NCI-H82 treated with DMSO at 0.1 percent for 48 hours (cell line): Measurements from ENCODE around the gene MEMO1.
"Not testable (repeated sequence)": the region's sequence is repeated elsewhere in the genome, so short reads cannot be mapped to it uniquely, and the experiment has no call there.

ENCODE experiments used
- DNase-seq: peaks from one replicate; lab custom pipeline; 2025; ENCODE audit not compliant: unreplicated experiment; lab: John Stamatoyannopoulos, UW

The MEMO1 gene

DNA sequence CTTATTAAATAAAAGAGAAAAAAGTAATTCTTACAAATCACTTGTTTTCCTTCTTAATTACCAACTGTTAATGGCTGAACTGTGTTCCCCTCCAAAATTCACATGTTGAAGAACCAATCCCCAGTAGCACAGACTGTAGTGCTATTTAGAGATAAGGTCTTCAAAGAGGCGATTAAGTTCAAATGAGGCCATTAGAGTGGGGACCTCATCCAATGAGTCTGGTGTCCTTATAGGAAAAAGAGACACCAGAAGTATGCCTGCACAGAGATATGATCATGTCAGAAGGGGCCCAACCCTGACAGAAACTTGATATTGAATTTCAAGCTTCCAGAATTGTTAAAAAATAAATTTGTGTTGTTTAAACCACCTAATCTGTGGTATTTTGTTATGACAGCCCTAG lies 89.8 kb downstream of the MEMO1 start:
- DNase-seq: no peak

DNA sequence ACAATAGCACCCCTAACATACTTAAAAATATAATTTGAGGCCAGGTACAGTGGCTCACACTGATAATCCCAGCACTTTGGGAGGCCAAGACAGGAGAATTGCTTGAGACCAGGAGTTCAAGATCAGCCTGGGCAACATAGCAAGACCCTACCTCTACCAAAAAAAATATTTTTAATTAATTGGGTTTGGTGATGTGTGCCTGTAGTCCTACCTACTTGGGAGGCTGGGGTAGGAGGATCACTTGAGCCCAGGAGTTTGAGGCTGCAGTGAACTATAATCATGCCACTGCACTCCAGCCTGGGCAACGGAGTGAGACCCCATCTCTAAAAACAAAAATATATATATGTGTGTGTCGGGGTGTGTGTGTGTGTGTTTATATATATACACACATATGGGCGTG lies 91.3 kb downstream of the MEMO1 start:
- DNase-seq: no peak

DNA sequence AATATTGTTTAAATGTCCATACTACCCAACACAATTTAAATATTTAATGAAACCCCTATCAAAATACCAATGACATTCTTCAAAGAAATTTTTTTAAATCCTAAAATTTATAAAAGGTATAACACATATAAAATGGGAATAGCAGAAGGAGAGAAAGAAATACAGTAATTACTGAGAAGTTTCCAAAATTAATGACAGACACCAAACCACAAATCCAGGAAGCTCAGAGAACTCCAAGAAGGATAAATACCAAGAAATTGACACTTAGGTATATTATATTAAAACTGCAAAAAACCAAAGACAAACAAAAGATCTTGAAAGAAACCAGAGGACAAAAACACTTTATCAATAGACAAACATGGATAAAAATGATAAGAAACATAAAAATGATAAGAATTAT lies 101.1 kb downstream of the MEMO1 start:
- no peak for DNase-seq

DNA sequence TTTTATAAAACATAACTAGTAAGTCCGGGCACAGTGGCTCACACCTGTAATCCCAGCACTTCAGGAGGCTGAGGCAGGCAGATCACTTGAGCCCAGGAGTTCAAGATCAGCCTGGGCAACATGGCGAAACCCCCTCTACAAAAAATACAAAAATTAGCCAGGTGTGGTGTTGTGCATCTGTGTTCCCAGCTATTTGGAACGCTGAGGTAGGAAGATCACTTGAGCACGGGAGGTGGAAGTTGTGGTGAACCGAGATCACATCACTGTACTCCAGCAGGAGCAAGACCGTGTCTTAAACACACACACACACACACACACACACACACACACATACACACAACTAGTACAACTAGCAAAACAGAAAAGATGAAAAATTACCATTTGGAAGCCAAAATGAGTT lies 103.3 kb downstream of the MEMO1 start:
- not testable (repeated sequence) for DNase-seq

DNA sequence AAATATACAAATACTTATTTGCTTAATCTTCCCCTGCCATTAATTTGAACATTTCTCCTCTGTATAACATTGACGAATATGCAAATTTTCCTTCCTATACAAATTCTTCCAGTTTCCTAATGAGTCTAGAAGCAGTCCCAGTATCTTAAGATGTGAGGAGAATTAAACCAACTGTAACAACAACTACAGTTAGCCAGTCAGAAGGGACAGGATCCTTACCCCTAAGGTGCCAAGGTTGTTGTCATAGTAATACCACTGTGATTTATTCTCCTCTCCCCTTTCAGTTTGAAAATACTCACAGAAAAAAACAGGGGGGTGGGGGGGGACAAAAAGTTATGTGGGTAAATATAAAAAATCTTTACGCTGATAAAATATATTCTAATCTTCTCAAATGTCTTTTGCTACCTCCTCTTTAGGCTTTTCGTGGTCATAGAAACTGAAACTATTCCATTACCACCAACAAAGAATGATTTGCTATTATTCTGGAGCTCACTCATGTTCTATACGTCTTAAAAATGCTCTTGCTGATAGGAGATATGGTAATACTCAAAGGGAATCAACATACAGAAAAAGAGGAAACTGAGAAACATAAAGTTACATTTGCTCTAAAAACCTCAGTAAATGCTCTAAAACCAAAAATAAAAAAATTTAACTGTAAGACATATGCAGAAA lies 107.6 kb downstream of the MEMO1 start:
- no peak for DNase-seq

DNA sequence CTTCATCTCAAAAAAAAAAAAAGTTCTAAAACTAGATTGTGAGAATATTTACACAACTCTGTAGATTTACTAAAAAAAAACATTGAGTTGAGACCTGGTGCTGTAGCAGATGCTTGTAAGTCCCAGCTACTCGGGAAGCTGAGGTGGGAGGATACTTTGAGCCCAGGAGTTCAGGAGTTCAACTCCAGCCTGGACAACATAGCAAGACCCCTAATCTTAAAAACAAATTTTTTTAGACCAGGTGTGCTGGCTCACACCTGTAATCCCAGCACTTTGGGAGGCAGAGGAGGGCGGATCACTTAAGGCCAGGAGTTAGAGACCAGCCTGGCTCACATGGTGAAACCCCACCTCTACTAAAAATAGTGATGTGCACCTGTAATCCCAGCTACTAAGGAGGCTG lies 108.9 kb downstream of the MEMO1 start:
- no peak for DNase-seq

DNA sequence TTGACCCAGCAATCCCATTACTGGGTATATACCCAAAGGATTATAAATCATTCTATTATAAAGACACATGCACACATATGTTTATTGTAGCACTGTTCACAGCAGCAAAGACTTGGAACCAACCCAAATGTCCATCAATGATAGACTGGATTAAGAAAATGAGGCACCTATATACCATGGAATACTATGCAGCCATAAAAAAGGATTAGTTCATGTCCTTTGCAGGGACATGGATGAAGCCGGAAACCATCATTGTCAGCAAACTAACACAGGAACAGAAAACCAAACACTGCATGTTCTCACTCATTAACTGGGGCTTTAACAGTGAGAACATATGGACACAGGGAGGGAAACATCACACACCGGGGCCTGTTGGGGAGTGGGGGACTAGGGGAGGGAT lies 110.7 kb downstream of the MEMO1 start:
- DNase-seq: not testable (repeated sequence)

DNA sequence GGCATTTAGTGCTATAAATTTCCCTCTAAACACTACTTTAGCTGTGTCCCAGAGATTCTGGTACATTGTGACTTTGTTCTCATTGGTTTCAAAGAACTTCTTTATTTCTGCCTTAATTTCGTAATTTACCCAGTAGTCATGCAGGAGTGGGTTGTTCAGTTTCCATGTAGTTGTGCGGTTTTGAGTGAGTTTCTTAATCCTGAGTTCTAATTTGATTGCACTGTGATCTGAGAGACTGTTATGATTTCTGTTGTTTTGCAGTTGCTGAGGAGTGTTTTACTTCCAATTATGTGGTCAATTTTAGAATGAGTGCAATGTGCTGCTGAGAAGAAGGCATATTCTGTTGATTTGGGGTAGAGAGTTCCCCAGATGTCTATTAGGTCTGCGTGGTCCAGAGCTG lies 112.5 kb downstream of the MEMO1 start:
- not testable (repeated sequence) for DNase-seq

DNA sequence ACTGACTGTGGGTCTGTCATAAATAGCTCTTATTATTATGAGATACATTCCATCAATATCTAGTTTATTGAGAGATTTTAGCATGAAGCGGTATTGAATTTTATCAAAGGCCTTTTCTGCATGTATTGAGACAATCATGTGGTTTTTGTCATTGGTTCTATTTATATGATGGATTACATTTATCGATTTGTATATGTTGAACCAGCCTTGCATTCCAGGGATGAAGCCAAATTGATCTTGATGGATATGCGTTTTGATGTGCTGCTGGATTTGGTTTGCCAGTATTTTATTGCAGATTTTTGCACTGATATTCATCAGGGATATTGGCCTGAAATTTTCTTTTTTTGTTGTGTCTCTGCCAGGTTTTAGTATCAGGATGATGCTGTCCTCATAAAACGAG lies 113.5 kb downstream of the MEMO1 start:
- DNase-seq: not testable (repeated sequence)

DNA sequence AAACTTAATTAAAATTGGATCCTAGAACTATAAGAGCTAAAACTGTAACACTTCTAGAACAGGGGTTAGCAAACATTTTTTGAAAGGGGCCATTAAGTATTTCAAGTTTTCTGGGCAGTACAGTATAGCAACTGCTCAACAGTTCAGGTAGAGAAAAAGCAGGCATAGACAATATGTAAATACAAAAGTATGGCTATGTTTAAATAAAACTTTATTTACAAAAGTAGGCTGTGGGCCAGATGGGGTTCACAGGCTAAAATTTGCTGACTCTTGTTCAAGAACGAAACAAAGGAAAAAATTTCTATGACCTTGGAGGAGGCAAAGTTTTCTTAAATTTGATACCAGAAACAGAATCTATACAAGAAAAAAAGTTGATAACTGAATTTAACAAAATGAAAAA lies 114.5 kb downstream of the MEMO1 start:
- no peak for DNase-seq

DNA sequence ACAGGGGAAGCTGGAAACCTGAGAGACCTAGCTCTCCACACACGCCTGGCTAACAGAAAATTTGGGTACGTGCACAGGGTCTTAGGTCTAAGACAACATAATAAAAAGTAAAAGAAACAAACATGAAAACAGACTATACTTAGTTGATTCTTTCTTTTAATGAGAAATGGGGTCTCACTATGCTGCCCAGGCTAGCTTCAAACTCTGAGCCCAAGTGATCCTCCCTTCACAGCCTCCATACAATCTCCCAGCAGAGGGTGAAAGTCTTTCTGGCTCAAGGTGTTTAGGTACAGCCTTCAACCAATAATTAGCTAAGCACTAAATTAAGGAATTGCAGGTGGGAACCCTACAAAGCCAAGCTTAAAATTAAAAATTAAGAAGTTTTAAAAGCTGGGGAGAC lies 116.2 kb downstream of the MEMO1 start:
- no peak for DNase-seq

DNA sequence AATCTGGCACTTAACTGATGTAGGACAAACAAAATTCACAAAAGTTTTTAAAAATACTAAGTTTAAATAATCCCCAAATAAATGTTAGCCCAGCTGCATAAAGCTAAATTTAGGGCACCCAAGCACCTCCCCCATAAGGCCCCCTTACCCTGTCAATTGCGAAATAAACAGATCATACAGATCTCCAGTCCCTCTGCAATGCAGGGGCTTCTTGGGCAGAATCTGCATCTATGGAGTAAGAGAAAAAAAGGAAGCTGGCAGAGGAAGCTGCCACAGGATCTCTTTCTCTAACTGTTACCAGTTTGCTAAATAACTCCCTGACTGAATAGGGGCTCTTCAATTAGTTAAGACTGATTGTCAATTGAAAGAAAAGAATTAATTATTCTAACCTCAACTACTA lies 117.7 kb downstream of the MEMO1 start:
- DNase-seq: no peak

DNA sequence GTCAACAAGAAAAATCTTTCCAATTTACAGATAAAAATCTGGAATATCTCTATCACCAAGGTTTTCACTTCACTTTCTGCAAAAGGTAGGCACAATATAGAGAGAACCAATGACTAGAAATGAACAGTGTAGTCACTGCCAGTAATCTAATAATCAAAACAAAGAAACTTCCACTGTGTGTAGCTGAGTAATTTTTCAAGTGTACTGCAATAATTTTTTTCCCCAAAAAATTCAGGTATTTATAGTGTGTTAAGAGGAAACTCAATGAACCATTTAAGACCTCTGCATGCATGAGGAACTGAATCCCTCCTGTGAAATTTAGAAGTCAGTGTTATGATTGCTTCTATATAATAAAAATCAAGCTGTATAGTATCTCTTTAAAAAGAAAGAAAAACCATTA lies 121.8 kb downstream of the MEMO1 start:
- no peak for DNase-seq

DNA sequence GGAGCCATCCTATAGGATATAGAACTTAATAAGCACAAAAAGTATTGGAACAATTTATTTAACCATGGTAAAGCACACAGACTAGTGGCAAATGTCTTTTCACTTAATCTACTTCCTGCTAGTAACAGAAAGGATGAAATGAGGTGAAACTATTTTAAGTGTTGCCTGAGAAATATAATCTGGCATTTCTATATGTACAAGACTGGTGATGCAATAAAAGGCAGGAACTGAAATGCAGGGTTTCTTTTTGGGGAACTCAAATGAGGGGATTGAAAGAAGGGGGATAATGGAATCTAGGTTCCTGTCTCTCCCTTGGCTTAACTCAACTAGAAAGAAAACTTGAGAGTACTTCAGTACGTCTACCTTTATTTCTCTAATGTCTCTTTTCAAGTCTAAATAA lies 122.3 kb downstream of the MEMO1 start:
- DNase-seq: no peak

DNA sequence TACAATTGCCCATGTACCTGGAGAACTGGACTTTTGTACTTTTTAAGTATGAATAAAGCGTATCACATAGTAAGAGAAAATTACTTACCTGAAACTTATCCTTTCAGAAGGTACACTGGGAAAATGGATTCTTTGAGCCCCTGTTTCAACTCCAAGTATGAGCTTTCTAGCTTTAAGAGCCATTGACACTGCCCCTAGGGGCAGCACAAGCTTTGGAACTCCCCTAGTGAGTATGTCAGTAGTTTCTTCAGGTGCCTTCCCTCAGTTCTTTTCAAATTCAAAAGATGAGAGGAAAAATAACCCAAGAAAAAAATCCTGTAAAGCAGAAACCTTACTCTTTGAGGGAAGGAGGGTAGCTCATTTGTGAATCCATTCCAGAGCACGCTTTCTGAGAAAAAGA lies 124.1 kb downstream of the MEMO1 start:
- no peak for DNase-seq

DNA sequence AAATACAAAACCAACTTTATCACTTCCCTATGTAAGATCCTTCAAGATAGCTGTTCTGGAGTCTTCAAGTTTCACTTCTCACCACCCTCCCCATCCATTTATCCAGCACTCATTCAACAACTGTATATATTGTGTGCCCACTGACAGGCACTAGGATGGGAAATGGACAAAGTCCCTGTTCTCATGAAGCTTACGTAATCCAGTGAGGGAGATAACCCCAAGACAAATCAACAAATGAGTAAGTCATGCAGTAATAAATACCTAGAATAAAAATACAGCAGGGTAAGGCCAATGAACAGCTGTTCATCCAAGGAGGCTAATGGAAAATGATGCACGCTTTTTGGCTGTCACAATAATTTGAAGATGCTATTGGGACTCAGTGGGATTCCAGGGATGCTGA lies 133.8 kb downstream of the MEMO1 start:
- no peak for DNase-seq

DNA sequence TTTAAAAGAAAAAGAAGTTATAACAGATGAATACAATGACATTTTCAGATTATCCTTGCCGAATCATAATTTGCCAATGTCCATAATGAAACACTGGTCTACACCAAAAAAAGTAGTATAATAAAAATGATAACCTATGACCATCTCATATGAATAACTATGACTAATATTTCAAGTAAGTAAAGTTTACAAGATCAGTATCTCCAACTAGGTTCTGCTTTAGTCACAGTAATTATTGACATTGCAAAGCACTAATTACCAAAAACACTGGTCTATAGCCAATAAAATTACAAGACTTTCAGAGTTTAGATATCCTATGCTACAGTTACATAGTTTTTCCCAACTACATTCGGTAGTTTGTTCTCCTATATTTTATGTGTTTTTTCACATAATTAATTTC lies 136.7 kb downstream of the MEMO1 start:
- DNase-seq: no peak

DNA sequence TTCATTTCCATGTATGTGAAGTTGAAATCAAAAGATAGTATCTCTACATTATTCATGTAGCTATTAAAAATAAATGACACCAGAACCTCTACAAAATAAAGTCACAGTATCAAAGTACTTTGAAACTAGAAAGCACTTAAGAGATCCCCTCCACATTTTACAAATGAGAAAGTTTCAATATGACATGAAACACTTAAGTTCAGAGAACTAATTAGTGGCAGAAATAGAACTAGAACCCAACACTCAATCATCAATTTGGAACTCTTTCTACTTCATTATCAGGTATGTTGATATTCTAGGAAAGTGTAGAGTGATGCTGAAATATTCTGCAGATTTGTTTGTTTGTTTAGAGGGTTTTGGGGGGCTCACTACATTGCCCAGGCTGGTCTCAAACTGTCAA lies 145.6 kb downstream of the MEMO1 start:
- DNase-seq: no peak

DNA sequence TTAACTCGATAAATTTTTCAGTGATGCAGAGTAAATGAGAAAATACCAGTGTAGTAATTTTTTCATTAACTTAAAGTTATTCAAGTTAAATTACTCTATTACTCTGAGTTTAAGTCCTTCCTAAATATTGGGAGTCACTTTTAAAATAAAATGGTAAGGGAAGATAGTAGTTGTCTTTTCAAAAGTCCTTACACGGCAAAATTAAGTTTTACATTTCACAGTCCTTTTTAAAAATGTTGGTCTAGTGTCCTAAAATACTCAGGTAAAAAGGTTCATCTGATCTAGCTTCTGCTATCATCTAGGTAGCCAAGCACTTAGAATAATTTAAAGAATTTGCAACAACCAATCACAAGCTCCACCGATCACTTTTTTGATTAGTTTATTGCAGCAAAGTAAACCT lies 146.9 kb downstream of the MEMO1 start:
- DNase-seq: no peak

DNA sequence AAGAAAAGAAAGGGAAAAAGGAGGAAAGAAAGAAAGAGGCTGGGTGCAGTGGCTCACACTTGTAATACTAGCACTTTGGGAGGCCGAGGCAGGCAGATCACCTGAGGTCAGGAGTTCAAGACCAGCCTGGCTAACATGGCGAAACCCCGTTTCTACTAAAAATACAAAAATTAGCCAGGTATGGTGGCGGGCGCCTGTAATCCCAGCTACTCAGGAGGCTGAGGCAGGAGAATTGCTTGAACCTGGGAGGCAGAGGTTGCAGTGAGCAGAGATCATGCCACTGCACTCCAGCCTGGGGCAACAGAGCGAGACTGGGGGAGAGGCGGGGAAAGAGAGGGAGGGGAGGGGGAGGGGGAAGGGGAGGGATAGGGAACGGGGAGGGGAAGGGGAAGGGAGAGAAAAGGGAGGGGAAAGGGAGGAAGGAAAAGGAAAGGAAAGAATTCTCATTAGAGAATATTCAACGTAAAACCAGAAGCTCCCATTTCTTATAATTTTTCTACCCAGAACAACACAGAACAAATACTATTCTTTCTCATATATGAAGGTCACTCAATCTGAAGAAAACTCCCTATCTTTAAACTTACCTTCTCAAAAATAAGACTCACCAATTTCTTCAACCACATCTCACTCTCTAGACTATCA lies 147.7 kb downstream of the MEMO1 start:
- DNase-seq: not testable (repeated sequence)

DNA sequence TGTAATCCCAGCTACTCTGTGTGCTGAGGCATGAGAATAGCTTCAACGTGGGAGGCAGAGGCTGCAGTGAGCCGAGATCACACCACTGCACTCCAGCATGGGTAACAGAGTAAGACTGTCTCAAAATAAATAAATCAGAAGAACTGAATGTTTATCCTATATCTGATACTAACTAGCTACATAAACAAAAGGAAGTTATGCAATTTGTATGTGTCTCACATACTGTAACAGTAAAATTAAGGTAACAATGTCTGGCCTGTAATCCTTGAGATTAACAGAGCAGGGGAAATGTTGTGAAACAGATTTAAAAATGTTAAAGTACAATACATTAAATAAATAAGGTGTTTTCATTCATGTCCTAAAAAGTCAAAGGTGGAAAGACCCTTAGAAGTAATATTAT lies 150.8 kb downstream of the MEMO1 start:
- DNase-seq: no peak

DNA sequence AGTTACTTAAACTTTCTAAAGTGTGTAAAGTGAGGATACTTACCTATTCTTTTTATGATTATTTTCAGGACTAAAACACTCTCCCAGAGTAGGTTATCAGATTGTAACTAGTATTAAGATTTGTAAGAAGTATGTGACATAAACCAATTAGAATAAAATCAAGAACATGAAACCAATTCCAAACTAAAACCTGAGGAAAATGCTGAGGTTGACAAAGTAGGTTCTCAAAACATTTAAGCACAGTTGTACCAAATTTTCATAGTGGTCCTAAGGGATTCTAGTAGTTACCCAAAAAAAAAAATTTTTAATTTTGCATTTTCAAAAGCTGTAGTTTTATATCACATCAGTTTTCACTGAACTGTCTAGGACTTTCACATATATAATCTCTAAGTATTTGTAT lies 157.3 kb downstream of the MEMO1 start:
- no peak for DNase-seq

DNA sequence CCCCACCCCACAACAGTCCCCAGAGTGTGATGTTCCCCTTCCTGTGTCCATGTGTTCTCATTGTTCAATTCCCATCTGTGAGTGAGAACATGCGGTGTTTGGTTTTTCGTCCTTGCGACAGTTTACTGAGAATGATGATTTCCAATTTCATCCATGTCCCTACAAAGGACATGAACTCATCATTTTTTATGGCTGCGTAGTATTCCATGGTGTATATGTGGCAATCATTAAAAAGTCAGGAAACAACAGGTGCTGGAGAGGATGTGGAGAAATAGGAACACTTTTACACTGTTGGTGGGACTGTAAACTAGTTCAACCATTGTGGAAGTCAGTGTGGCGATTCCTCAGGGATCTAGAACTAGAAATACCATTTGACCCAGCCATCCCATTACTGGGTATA lies 168.7 kb downstream of the MEMO1 start:
- not testable (repeated sequence) for DNase-seq
